ENCODE measurements around the gene LRP3.
"Not testable (repeated sequence)": the region's sequence is repeated elsewhere in the genome, so short reads cannot be mapped to it uniquely, and the experiment has no call there.

LRP3 gene

DNA sequence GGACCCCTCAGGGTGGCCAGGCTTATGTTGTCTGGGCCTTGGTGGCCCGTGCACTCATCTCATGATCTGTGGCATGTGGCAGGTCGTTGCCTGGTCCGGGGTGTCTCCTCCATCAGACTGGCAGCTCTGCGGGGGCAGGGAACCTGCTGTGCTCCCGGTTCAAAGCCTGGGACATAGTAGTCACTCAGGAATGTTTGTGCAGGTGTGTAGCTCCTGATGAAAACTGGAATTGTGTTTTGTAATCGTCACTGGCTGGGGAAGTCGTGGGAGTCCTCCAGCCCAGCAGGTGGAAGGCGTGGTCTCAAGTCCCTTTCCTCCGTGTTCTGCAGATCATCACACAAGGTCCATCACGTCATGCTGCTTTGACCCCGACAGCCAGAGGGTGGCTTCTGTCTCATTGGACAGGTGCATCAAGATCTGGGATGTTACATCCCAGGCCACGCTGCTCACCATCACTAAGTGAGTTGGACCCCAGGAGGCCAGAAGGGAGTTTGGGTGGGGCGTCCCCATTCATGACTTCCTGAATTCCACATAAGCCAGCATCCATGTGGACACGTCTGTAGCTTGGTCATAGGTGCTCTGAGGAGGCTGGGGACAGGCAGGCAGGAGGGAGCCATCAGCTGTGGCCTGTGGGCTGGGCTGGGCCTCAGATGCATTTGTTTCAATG lies 43.1 kb upstream of the LRP3 start:
- H3K4me1 ChIP-seq (ENCODE audit: control insufficient read depth in 2 of 2, insufficient read depth in 1 of 2, low read depth in 1 of 2, low read length in 2 of 2): no peaks in the 10 kb centered on the region
- no CpG with 5 or more reads among the region's 14 CpGs for WGBS, 2 donors (ENCODE audit: extremely low coverage in 2 of 2, insufficient read length in 2 of 2, insufficient replicate concordance in 1 of 2)
- H3K14ac ChIP-seq (ENCODE audit: low read length): no peak overlapping the region
- peaks cover 2% of the 10 kb centered on the region for H3K79me1 ChIP-seq (ENCODE audit: low read depth, low read length)
- H3K9me3 ChIP-seq (replicated peaks in 1 of 2; ENCODE audit: control insufficient read depth in 2 of 2, insufficient read depth in 1 of 2, low read depth in 1 of 2, low read length in 2 of 2): no peaks in the 10 kb centered on the region
- H3K23ac ChIP-seq (ENCODE audit: low read depth, low read length, poor library complexity): no peak overlapping the region
- no peaks in the 10 kb centered on the region for H3K27me3 ChIP-seq (ENCODE audit: control insufficient read depth in 3 of 3, insufficient read depth in 3 of 3, low read depth in 1 of 3, low read length in 3 of 3)
- H2AK5ac ChIP-seq (ENCODE audit: low read depth, low read length): peak overlapping the region; percentile 58
- H2BK15ac ChIP-seq (ENCODE audit: low read length): no peak overlapping the region
- no peak overlapping the region for H3K4me2 ChIP-seq (ENCODE audit: insufficient read depth, low read length, poor library complexity, severe bottlenecking)
- no peak overlapping the region for H3K4me3 ChIP-seq (ENCODE audit: low read length in 2 of 2)
- H4K8ac ChIP-seq (ENCODE audit: low read depth, low read length): no peak overlapping the region
- no peak overlapping the region for H2AFZ ChIP-seq (ENCODE audit: low read length)
- H4K91ac ChIP-seq (ENCODE audit: low read depth, low read length, poor library complexity): no peak overlapping the region
- H2BK120ac ChIP-seq (ENCODE audit: low read depth, low read length): no peak overlapping the region
- H3K27ac ChIP-seq (replicated peaks; ENCODE audit: low read length): no peak overlapping the region
- H3K18ac ChIP-seq (ENCODE audit: low read length): no peak overlapping the region
- H3K36me3 ChIP-seq (replicated peaks in 1 of 2; ENCODE audit: control insufficient read depth in 2 of 2, insufficient read depth in 2 of 2, low read length in 2 of 2): no peaks in the 10 kb centered on the region
- no peak overlapping the region for H3K4ac ChIP-seq (ENCODE audit: low read length)
- no peak overlapping the region for H2BK5ac ChIP-seq (ENCODE audit: low read length)
- no peak overlapping the region for H2BK12ac ChIP-seq (ENCODE audit: low read length)
- no peak overlapping the region for H3K9ac ChIP-seq (ENCODE audit: low read depth, low read length, poor library complexity)
- no peak for DNase-seq (ENCODE audit: low spot score)

DNA sequence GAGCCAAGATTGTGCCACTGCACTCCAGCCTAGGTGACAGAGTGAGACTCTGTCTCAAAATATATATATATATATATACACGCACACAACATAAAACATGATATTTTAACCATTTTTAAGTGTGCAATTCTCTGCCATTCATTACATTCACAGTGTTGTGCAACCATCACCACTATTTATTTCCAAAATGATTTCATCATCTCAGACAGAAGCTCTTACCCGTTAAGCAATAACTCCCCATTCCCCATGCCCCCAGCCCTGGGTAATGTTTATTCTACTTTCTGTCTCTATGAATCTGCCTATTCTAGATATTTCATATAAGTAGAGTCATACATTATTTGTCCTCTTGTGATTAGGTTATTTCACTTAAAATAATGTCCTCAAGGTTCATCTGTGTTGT lies 42.0 kb upstream of the LRP3 start:
- no CpG with 5 or more reads among the region's 2 CpGs for WGBS, 2 donors (ENCODE audit: extremely low coverage in 2 of 2, insufficient read length in 2 of 2, insufficient replicate concordance in 1 of 2)
- no peak overlapping the region for H3K18ac ChIP-seq (ENCODE audit: low read length)
- H2BK15ac ChIP-seq (ENCODE audit: low read length): no peak overlapping the region
- H3K27ac ChIP-seq (replicated peaks; ENCODE audit: low read length): no peak overlapping the region
- H4K91ac ChIP-seq (ENCODE audit: low read depth, low read length, poor library complexity): no peak overlapping the region
- H2BK5ac ChIP-seq (ENCODE audit: low read length): no peak overlapping the region
- H3K4me2 ChIP-seq (ENCODE audit: insufficient read depth, low read length, poor library complexity, severe bottlenecking): no peak overlapping the region
- H3K4me3 ChIP-seq (ENCODE audit: low read length in 2 of 2): no peak overlapping the region
- H3K36me3 ChIP-seq (replicated peaks in 1 of 2; ENCODE audit: control insufficient read depth in 2 of 2, insufficient read depth in 2 of 2, low read length in 2 of 2): no peaks in the 10 kb centered on the region
- H3K9ac ChIP-seq (ENCODE audit: low read depth, low read length, poor library complexity): no peak overlapping the region
- no peak overlapping the region for H3K4ac ChIP-seq (ENCODE audit: low read length)
- H4K8ac ChIP-seq (ENCODE audit: low read depth, low read length): no peak overlapping the region
- no peak overlapping the region for H3K14ac ChIP-seq (ENCODE audit: low read length)
- no peaks in the 10 kb centered on the region for H3K9me3 ChIP-seq (replicated peaks in 1 of 2; ENCODE audit: control insufficient read depth in 2 of 2, insufficient read depth in 1 of 2, low read depth in 1 of 2, low read length in 2 of 2)
- peaks cover 2% of the 10 kb centered on the region for H3K79me1 ChIP-seq (ENCODE audit: low read depth, low read length)
- H2AFZ ChIP-seq (ENCODE audit: low read length): no peak overlapping the region
- H3K27me3 ChIP-seq (ENCODE audit: control insufficient read depth in 3 of 3, insufficient read depth in 3 of 3, low read depth in 1 of 3, low read length in 3 of 3): no peaks in the 10 kb centered on the region
- H3K4me1 ChIP-seq (ENCODE audit: control insufficient read depth in 2 of 2, insufficient read depth in 1 of 2, low read depth in 1 of 2, low read length in 2 of 2): no peaks in the 10 kb centered on the region
- no peak overlapping the region for H2BK120ac ChIP-seq (ENCODE audit: low read depth, low read length)
- no peak overlapping the region for H2AK5ac ChIP-seq (ENCODE audit: low read depth, low read length)
- no peak overlapping the region for H3K23ac ChIP-seq (ENCODE audit: low read depth, low read length, poor library complexity)
- no peak overlapping the region for H2BK12ac ChIP-seq (ENCODE audit: low read length)
- DNase-seq (ENCODE audit: low spot score): no peak

DNA sequence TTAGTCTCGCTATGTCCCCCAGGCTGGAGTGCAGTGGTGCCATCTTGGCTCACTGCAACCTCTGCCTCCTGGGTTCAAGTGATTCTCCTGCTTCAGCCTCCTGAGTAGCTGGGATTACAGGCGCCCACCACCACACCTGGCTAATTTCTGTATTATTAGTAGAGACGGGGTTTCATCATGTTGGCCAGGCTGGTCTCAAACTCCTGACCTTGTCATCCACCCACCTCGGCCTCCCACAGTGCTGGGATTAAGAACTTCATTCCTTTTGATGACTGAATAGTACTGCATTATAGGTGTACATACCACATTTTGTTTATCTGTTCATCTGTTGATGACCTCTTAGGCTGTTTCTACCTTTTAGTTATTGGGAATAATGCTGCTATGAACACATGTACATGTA lies 41.5 kb upstream of the LRP3 start:
- H4K91ac ChIP-seq (ENCODE audit: low read depth, low read length, poor library complexity); H3K9me3 ChIP-seq (replicated peaks in 1 of 2; ENCODE audit: control insufficient read depth in 2 of 2, insufficient read depth in 1 of 2, low read depth in 1 of 2, low read length in 2 of 2); H3K9ac ChIP-seq (ENCODE audit: low read depth, low read length, poor library complexity); H2BK15ac ChIP-seq (ENCODE audit: low read length); H3K27me3 ChIP-seq (ENCODE audit: control insufficient read depth in 3 of 3, insufficient read depth in 3 of 3, low read depth in 1 of 3, low read length in 3 of 3); H3K14ac ChIP-seq (ENCODE audit: low read length); H3K4me1 ChIP-seq (ENCODE audit: control insufficient read depth in 2 of 2, insufficient read depth in 1 of 2, low read depth in 1 of 2, low read length in 2 of 2); H3K4ac ChIP-seq (ENCODE audit: low read length); H3K23ac ChIP-seq (ENCODE audit: low read depth, low read length, poor library complexity); H3K36me3 ChIP-seq (replicated peaks in 1 of 2; ENCODE audit: control insufficient read depth in 2 of 2, insufficient read depth in 2 of 2, low read length in 2 of 2); H3K4me3 ChIP-seq (ENCODE audit: low read length in 2 of 2); H2AFZ ChIP-seq (ENCODE audit: low read length); H4K8ac ChIP-seq (ENCODE audit: low read depth, low read length); H2BK120ac ChIP-seq (ENCODE audit: low read depth, low read length); H3K79me1 ChIP-seq (ENCODE audit: low read depth, low read length); H2BK12ac ChIP-seq (ENCODE audit: low read length); H3K18ac ChIP-seq (ENCODE audit: low read length); H2BK5ac ChIP-seq (ENCODE audit: low read length); H3K4me2 ChIP-seq (ENCODE audit: insufficient read depth, low read length, poor library complexity, severe bottlenecking); DNase-seq (ENCODE audit: low spot score); H3K27ac ChIP-seq (replicated peaks; ENCODE audit: low read length); H2AK5ac ChIP-seq (ENCODE audit: low read depth, low read length): not testable (repeated sequence)
- WGBS, 2 donors (ENCODE audit: extremely low coverage in 2 of 2, insufficient read length in 2 of 2, insufficient replicate concordance in 1 of 2): no CpG with 5 or more reads among the region's 4 CpGs

DNA sequence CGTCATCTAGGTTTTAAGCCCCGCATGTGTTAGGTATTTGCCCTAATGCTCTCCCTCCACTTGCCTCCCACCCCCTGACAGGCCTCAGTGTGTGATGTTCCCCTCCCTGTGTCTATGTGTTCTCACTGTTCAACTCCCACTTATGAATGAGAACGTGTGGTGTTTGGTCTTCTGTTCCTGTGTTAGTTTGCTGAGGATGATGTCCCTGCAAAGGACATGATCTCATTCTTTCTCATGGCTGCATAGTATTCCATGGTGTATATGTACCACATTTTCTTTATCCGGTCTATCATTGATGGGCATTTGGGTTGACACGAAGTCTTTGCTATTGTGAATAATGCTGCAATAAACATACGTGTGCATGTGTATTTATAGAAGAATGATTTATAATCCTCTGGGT lies 39.8 kb upstream of the LRP3 start:
- H3K4me1 ChIP-seq (ENCODE audit: control insufficient read depth in 2 of 2, insufficient read depth in 1 of 2, low read depth in 1 of 2, low read length in 2 of 2); H2BK15ac ChIP-seq (ENCODE audit: low read length); H2BK5ac ChIP-seq (ENCODE audit: low read length); H3K79me1 ChIP-seq (ENCODE audit: low read depth, low read length); H2BK12ac ChIP-seq (ENCODE audit: low read length); H4K91ac ChIP-seq (ENCODE audit: low read depth, low read length, poor library complexity); DNase-seq (ENCODE audit: low spot score); H3K4me2 ChIP-seq (ENCODE audit: insufficient read depth, low read length, poor library complexity, severe bottlenecking); H3K9me3 ChIP-seq (replicated peaks in 1 of 2; ENCODE audit: control insufficient read depth in 2 of 2, insufficient read depth in 1 of 2, low read depth in 1 of 2, low read length in 2 of 2); H3K27ac ChIP-seq (replicated peaks; ENCODE audit: low read length); H2AFZ ChIP-seq (ENCODE audit: low read length); H3K27me3 ChIP-seq (ENCODE audit: control insufficient read depth in 3 of 3, insufficient read depth in 3 of 3, low read depth in 1 of 3, low read length in 3 of 3); H2BK120ac ChIP-seq (ENCODE audit: low read depth, low read length); H2AK5ac ChIP-seq (ENCODE audit: low read depth, low read length); H3K36me3 ChIP-seq (replicated peaks in 1 of 2; ENCODE audit: control insufficient read depth in 2 of 2, insufficient read depth in 2 of 2, low read length in 2 of 2); H3K4me3 ChIP-seq (ENCODE audit: low read length in 2 of 2); H3K9ac ChIP-seq (ENCODE audit: low read depth, low read length, poor library complexity); H3K4ac ChIP-seq (ENCODE audit: low read length); H3K18ac ChIP-seq (ENCODE audit: low read length); H3K23ac ChIP-seq (ENCODE audit: low read depth, low read length, poor library complexity); H3K14ac ChIP-seq (ENCODE audit: low read length); H4K8ac ChIP-seq (ENCODE audit: low read depth, low read length): not testable (repeated sequence)
- no CpG with 5 or more reads among the region's 6 CpGs for WGBS, 2 donors (ENCODE audit: extremely low coverage in 2 of 2, insufficient read length in 2 of 2, insufficient replicate concordance in 1 of 2)
